ENCODE measurements around the gene FAM24B.

Gene FAM24B

DNA sequence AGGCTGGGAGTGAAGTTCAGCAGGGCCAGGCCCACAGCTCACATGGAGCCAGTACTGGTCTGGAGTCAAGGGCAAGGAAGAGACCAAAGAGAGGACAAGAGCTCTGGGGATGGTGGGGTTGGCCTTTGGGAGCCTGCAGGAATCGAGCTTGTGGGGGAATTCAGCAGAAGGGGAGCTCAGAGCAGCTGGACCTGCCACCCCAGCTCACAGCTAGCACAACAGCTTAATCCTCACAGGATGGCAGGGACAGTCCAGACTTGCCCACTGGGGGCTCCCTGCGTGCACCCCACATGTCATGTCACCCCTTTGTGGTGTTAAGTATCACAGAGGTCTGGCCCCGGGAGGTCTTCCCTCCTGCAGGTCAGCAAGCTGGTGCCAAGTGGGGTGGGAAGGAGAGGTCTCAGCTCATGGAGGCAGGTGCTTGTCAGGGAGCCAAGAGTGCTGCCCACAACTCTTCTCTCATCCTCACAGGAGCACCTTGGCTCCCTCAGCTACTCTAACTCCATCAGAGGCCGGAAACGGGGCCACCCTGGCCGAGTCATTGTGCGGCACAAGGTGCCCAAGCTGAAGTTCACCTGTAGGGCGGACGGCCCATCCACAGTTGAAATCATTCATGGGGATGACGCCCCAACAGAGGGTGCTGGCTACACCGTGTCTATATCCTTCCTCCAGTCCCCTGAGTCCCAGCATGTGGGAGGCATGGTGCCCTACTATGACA lies 56.2 kb downstream of the FAM24B start:
- no peak for DNase-seq

DNA sequence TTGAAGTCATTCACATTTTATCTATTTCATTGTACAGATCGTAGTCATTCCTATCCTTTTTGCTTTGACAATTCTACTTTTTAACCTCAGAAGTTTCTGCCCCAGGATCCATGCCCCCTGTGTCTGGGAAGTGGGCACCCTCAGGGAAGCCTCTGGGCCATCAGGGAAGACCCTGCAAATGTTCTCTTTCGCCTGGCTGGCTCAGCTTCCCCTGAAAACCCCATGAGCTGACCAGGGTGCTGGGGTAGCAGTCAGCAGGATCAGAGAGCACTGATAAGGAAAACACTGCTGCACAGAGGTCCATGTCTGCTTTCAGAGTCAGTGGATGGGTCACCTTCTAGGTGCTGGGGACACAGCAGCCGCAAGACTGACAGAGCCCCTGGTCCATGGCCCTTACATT lies 57.6 kb downstream of the FAM24B start:
- no peak for DNase-seq

GRCh38 chr10:122815458-122815857 lies 63.9 kb downstream of the FAM24B start:
- DNase-seq = no peak

DNA sequence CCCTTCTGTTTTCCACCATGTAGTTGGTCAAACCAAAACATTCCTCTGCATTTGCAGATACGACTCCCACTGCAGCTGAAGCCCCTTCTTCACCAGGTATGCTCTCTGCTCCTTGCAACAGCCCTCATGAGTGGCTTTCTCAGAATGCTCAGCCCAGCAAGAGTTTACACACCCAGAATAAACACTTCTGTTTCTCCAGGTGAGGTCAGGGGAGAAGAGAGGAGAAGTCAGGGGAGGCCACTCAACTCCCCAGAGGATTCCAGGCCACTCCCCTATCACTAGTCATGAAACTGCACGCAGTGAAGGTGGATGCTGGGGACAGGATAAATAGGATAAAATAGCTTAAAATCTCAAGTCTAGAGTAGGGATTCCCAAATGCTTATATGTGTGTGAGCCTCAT lies 64.9 kb downstream of the FAM24B start:
- DNase-seq = no peak

GRCh38 chr10:122812751-122813150 lies 66.6 kb downstream of the FAM24B start:
- no peak for DNase-seq

GRCh38 chr10:122802282-122802681 lies 77.1 kb downstream of the FAM24B start:
- DNase-seq = no peak
